GM12801 (cell line): Measurements from ENCODE around the gene FAM78B.

ENCODE experiments used
- CTCF ChIP-seq: IDR thresholded peaks from one replicate; pipeline ENCODE4 v1.5.1; 2011; ENCODE audit warnings: control low read depth; ENCODE audit not compliant: insufficient read length; ENCODE audit errors: extremely low read depth

FAM78B gene

GRCh38 chr1:166133857-166134256, 32.9 kb downstream of the FAM78B start:
- TF ChIP-seq CTCF: no peak

GRCh38 chr1:166133276-166133841, 33.4 kb downstream of the FAM78B start:
- TF ChIP-seq CTCF: no peak

GRCh38 chr1:166132496-166132895, 34.3 kb downstream of the FAM78B start:
- no peak for TF ChIP-seq CTCF

- TF ChIP-seq CTCF: no peak
Observed at GRCh38 chr1:166129006-166129405, 37.8 kb downstream of the FAM78B start.

GRCh38 chr1:166128195-166128594, 38.6 kb downstream of the FAM78B start:
- TF ChIP-seq CTCF: no peak

GRCh38 chr1:166127003-166127402, 39.8 kb downstream of the FAM78B start:
- TF ChIP-seq CTCF: no peak

- TF ChIP-seq CTCF: no peak
Observed at GRCh38 chr1:166122873-166123466, 43.8 kb downstream of the FAM78B start.

GRCh38 chr1:166121010-166121409, 45.8 kb downstream of the FAM78B start:
- TF ChIP-seq CTCF: no peak
